Ishikawa (cell line): ENCODE results near the gene SOX4.

Experiments used
- CEBPB ChIP-seq: IDR thresholded peaks from 2 replicates; pipeline ENCODE4 v1.6.1; 2012
- EGR1 ChIP-seq: IDR thresholded peaks from 2 replicates; pipeline ENCODE4 v1.6.1; 2012
- NFIC ChIP-seq: IDR thresholded peaks from 2 replicates; pipeline ENCODE4 v1.6.1; 2012
- REST ChIP-seq: IDR thresholded peaks from 2 replicates; pipeline ENCODE4 v1.6.1; 2012; ENCODE audit warnings: low read depth, mild to moderate bottlenecking

GRCh38 chr6:21556511-21556910 is 37.0 kb upstream of the SOX4 start:
- TF ChIP-seq NFIC (no peak), REST (no peak), EGR1 (no peak), CEBPB (no peak)
